ENCODE data around the gene ISCA1.

Gene ISCA1

GRCh38 chr9:86282077-86282978, at the start of gene ISCA1:
Gene ISCA1 (minus strand): TSS chr9:86282538. CDS start chr9:86282458, 80 bp downstream.
- peak; percentile 94 for DNase-seq (ENCODE audit: low read depth)
- TF ChIP-seq, protein P1, sequence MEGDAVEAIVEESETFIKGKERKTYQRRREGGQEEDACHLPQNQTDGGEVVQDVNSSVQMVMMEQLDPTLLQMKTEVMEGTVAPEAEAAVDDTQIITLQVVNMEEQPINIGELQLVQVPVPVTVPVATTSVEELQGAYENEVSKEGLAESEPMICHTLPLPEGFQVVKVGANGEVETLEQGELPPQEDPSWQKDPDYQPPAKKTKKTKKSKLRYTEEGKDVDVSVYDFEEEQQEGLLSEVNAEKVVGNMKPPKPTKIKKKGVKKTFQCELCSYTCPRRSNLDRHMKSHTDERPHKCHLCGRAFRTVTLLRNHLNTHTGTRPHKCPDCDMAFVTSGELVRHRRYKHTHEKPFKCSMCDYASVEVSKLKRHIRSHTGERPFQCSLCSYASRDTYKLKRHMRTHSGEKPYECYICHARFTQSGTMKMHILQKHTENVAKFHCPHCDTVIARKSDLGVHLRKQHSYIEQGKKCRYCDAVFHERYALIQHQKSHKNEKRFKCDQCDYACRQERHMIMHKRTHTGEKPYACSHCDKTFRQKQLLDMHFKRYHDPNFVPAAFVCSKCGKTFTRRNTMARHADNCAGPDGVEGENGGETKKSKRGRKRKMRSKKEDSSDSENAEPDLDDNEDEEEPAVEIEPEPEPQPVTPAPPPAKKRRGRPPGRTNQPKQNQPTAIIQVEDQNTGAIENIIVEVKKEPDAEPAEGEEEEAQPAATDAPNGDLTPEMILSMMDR (IDR thresholded peaks at IDR 0.05; ENCODE audit: insufficient read depth, low read depth, low read length, missing control alignments): no peak
- peak within 1 kb of the TSS; percentile 65 for H3K4me3 ChIP-seq (ENCODE audit: low read depth, low read length)

DNA sequence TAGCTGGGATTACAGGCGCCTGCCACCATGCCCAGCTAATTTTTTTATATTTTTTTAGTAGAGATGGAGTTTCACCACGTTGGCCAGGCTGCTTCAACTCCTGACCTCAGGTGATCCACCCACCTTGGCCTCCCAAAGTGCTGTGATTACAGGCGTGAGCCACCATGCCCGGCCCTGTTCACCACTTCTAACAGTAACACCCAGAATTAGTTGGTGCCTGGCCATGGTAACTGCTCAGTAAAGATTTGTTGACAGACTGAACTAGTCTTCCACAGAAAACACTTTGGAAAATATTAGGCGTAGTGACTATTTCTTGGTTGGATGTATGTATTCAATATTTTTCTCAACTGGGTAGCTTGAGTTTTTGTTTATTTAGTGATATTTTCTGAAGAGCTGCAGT, 47.8 kb upstream of the ISCA1 start:
- H3K4me3 ChIP-seq (ENCODE audit: low read depth, low read length): no peak overlapping the region
- no peak for DNase-seq (ENCODE audit: low read depth)
- TF ChIP-seq, protein P1 (IDR thresholded peaks at IDR 0.05; ENCODE audit: insufficient read depth, low read depth, low read length, missing control alignments): no peak

DNA sequence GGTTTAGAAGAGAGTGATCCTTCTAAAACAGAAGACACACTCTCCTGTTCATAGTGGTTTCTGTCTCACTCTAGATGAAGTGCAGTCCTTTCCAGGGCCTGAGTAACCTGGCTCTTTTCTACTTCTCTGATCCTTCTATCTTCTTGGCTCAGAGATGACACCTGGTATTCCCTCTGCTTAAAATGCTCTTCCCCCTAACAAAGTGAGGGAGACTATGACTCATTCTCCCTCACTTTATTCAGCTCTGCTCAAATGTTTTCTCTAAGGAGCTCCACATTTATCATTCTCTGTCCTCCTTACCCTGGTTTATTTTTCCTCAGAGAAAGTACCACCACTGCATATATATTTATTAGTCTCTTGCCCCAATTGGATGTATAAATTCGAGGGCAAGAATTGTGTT, 47.3 kb upstream of the ISCA1 start:
- no peak for DNase-seq (ENCODE audit: low read depth)
- TF ChIP-seq, protein P1 (IDR thresholded peaks at IDR 0.05; ENCODE audit: insufficient read depth, low read depth, low read length, missing control alignments): no peak
- no peak overlapping the region for H3K4me3 ChIP-seq (ENCODE audit: low read depth, low read length)

DNA sequence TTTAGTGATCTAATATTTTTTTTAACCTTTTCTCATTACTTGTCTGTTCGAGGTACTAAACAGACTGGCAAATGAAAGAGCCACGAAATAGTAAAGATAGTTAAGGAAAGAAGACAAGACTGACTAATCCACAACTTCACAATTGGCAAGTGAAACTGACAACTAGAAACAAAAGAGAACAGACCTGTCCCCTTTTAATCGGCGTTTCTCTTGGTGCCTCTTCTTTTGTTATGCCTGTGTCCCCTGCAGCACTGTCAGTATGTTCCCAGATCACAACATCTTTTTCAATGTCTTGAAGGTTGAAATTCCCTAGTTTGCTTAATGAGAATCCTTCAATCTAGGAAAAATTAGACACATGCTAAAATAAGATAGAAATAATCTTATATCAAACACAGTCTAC, 45.8 kb upstream of the ISCA1 start:
- TF ChIP-seq, protein P1 (IDR thresholded peaks at IDR 0.05; ENCODE audit: insufficient read depth, low read depth, low read length, missing control alignments): no peak
- no peak overlapping the region for H3K4me3 ChIP-seq (ENCODE audit: low read depth, low read length)
- no peak for DNase-seq (ENCODE audit: low read depth)

DNA sequence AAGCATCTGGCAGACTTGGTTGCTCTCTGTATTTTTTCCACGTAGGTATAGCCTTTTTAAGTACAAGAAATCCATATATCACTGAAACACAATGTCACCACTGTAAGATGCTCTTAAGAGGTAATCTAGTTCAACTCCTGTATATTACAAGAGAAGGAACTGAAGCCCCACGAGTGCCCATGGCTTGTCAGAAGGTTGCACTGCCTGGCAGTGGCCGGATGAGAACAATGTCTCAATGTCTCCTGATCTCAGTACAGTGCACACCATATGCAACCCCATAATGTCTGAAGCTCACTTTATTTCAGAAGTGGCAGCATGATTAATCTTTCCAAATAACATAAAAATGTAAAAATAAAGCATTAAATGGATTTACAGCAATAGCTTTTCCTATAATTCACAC, 44.2 kb upstream of the ISCA1 start:
- DNase-seq (ENCODE audit: low read depth): no peak
- no peak overlapping the region for H3K4me3 ChIP-seq (ENCODE audit: low read depth, low read length)
- TF ChIP-seq, protein P1 (IDR thresholded peaks at IDR 0.05; ENCODE audit: insufficient read depth, low read depth, low read length, missing control alignments): no peak

- DNase-seq (ENCODE audit: low read depth): no peak
- H3K4me3 ChIP-seq (ENCODE audit: low read depth, low read length): no peak overlapping the region
- TF ChIP-seq, protein P1 (IDR thresholded peaks at IDR 0.05; ENCODE audit: insufficient read depth, low read depth, low read length, missing control alignments): no peak
Measured at GRCh38 chr9:86324901-86325300, 42.6 kb upstream of the ISCA1 start.
